Measurements from ENCODE around the gene TMEM259. TPM values are rescaled to one million over a fixed set of nuclear protein-coding genes. Genes with fewer than 3 reads are reported as not detected.

The TMEM259 gene
- total RNA-seq, 2 experiments from 2014 or later: 388 to 390 TPM

DNA sequence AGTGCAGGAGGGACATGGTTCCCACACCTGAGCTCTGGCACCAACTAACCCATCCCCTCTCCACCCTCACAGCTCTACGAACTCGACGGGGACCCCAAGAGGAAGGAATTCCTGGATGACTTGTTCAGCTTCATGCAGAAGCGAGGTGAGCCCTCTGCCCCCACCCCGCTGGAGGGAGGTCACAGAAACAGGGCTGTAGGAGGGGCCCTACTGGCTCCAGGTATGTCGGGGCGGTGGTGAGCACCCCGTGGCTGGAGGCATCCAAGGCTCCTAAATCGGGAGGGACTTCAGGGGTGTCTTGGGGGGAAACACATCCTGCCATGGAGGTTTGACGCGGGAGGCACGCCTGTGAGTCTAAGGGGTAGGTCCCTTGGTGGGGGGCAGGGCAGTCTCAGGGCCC is 60.9 kb downstream of the TMEM259 start:
- Mint-ChIP-seq H3K4me1 (ENCODE audit: low read depth) (no peaks in the 10 kb centered on the region), H3K27me3 (no peaks in the 10 kb centered on the region), H3K4me3 (no peak overlapping the region), H3K36me3 (ENCODE audit: low read depth) (peaks cover 2% of the 10 kb centered on the region), H3K27ac (no peak overlapping the region), H3K9me3 (no peaks in the 10 kb centered on the region)
- H3K4me3 ChIP-seq (ENCODE audit: low read length): no peak overlapping the region
- no peaks in the 10 kb centered on the region for H3K9me3 ChIP-seq (ENCODE audit: control insufficient read depth in 1 of 2, insufficient read depth in 1 of 2, low read length in 2 of 2)
- H3K36me3 ChIP-seq (ENCODE audit: insufficient read depth, low read length): peaks cover 6% of the 10 kb centered on the region
- H3K4me1 ChIP-seq (ENCODE audit: insufficient read depth, low read length): peaks cover 6% of the 10 kb centered on the region
- DNase-seq (no peak), ATAC-seq (ENCODE audit: poor library complexity) (no peak)
- CTCF ChIA-PET: no interaction called here
- POLR2A ChIA-PET: interaction anchor here (0.6 kb wide), 2 partner anchors 12 to 267 kb away, joined by 3 read pairs; no protein-coding TSS in a partner anchor
- intact Hi-C loops (cut with DNase I, micrococcal nuclease): no loop called here
- TF ChIP-seq, protein P1, sequence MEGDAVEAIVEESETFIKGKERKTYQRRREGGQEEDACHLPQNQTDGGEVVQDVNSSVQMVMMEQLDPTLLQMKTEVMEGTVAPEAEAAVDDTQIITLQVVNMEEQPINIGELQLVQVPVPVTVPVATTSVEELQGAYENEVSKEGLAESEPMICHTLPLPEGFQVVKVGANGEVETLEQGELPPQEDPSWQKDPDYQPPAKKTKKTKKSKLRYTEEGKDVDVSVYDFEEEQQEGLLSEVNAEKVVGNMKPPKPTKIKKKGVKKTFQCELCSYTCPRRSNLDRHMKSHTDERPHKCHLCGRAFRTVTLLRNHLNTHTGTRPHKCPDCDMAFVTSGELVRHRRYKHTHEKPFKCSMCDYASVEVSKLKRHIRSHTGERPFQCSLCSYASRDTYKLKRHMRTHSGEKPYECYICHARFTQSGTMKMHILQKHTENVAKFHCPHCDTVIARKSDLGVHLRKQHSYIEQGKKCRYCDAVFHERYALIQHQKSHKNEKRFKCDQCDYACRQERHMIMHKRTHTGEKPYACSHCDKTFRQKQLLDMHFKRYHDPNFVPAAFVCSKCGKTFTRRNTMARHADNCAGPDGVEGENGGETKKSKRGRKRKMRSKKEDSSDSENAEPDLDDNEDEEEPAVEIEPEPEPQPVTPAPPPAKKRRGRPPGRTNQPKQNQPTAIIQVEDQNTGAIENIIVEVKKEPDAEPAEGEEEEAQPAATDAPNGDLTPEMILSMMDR (IDR thresholded peaks at IDR 0.05): no peak
- H3K27me3 ChIP-seq (ENCODE audit: control insufficient read depth in 1 of 2, insufficient read depth in 2 of 2, low read length in 2 of 2): no peaks in the 10 kb centered on the region
- no peak overlapping the region for H3K27ac ChIP-seq (ENCODE audit: low read depth in 1 of 2, low read length in 2 of 2)

Other genes with a start within 250 kb of the TMEM259 start
- 100 to 1,000 TPM; 246 to 252 TPM for gene PTBP1, start 223.7 kb downstream of the TMEM259 start, total RNA-seq
- gene PLPPR3, start 199.2 kb downstream of the TMEM259 start, total RNA-seq: not detected
- under 1 TPM; 0.47 to 0.49 TPM for gene AZU1, start 193.3 kb downstream of the TMEM259 start, total RNA-seq
- gene PRTN3, start 180.1 kb downstream of the TMEM259 start, total RNA-seq: not detected
- not detected for gene ELANE, start 168.8 kb downstream of the TMEM259 start, total RNA-seq
- 1 to 10 TPM; 2.3 to 2.9 TPM for gene CFD, start 161.5 kb downstream of the TMEM259 start, total RNA-seq
- gene MED16, start 127.9 kb downstream of the TMEM259 start, total RNA-seq: 10 to 100 TPM; 25.8 to 30.1 TPM
- not detected for gene RNU6-9, start 127.6 kb downstream of the TMEM259 start, total RNA-seq
- gene R3HDM4, start 107.9 kb downstream of the TMEM259 start, total RNA-seq: 100 to 1,000 TPM; 309 to 313 TPM
- gene KISS1R, start 103.8 kb downstream of the TMEM259 start, total RNA-seq: 1 to 10 TPM; 1.5 to 1.6 TPM
- gene ARID3A, start 95.1 kb downstream of the TMEM259 start, total RNA-seq: 1 to 10 TPM; 3.7 to 4.1 TPM
- gene WDR18, start 36.8 kb downstream of the TMEM259 start, total RNA-seq: 10 to 100 TPM; 16.8 to 17.1 TPM
- under 1 TPM; 0.17 to 0.22 TPM for gene GRIN3B, start 20.7 kb downstream of the TMEM259 start, total RNA-seq
- not detected for gene RNU6-2, start 399 bp upstream of the TMEM259 start, total RNA-seq
- 100 to 1,000 TPM; 307 to 318 TPM for gene CNN2, start 5.5 kb upstream of the TMEM259 start, total RNA-seq
- gene ABCA7, start 19.0 kb upstream of the TMEM259 start, total RNA-seq: 100 to 1,000 TPM; 114 to 118 TPM
- gene ARHGAP45, start 46.0 kb upstream of the TMEM259 start, total RNA-seq: 100 to 1,000 TPM; 861 to 878 TPM
- 10 to 100 TPM; 45.8 to 49.0 TPM for gene POLR2E, start 74.3 kb upstream of the TMEM259 start, total RNA-seq
- gene GPX4, start 82.9 kb upstream of the TMEM259 start, total RNA-seq: 100 to 1,000 TPM; 174 to 175 TPM
- gene SBNO2, start 153.1 kb upstream of the TMEM259 start, total RNA-seq: 100 to 1,000 TPM; 126 to 137 TPM
- 10 to 100 TPM; 49.7 to 53.0 TPM for gene STK11, start 184.7 kb upstream of the TMEM259 start, total RNA-seq
- gene CBARP, start 216.9 kb upstream of the TMEM259 start, total RNA-seq: under 1 TPM in 1 of 2 experiments, not detected in 1; 0.22 TPM
- gene ATP5F1D, start 220.6 kb upstream of the TMEM259 start, total RNA-seq: 10 to 100 TPM; 77.6 to 92.6 TPM
- gene MIDN, start 227.5 kb upstream of the TMEM259 start, total RNA-seq: 100 to 1,000 TPM; 214 to 228 TPM
- 100 to 1,000 TPM; 614 to 628 TPM for gene CIRBP, start 248.2 kb upstream of the TMEM259 start, total RNA-seq

Data from CD4-positive, alpha-beta T cell (primary cell).